Right lobe of liver (tissue), 4 donors: ENCODE measurements around the gene SLC16A12.

Experiments used
- POLR2A ChIP-seq: fragments of 450-650 bp; IDR thresholded peaks from one replicate; pipeline ENCODE4 v1.6.1; 2017; ENCODE audit warnings: antibody characterized with exemption, mild to moderate bottlenecking
- TF ChIP-seq, protein P1 (sequence below), 4 donors: fragments of 200-600 bp in 3 of 4; fragments of 450-650 bp in 1 of 4; IDR thresholded peaks; one replicate each; pipeline versions ENCODE4 v1.5.1 to v1.8.0; 2016 to 2022; ENCODE audit warnings: antibody characterized with exemption in 4 of 4, mild to moderate bottlenecking in 2 of 4
- donor health status: DM: no; HTN: no; CAD: no.
- donor health status: DM: no; HTN: no; CAD: no.
- donor health status: DM: no; HTN: yes; CAD: no.

DNA sequence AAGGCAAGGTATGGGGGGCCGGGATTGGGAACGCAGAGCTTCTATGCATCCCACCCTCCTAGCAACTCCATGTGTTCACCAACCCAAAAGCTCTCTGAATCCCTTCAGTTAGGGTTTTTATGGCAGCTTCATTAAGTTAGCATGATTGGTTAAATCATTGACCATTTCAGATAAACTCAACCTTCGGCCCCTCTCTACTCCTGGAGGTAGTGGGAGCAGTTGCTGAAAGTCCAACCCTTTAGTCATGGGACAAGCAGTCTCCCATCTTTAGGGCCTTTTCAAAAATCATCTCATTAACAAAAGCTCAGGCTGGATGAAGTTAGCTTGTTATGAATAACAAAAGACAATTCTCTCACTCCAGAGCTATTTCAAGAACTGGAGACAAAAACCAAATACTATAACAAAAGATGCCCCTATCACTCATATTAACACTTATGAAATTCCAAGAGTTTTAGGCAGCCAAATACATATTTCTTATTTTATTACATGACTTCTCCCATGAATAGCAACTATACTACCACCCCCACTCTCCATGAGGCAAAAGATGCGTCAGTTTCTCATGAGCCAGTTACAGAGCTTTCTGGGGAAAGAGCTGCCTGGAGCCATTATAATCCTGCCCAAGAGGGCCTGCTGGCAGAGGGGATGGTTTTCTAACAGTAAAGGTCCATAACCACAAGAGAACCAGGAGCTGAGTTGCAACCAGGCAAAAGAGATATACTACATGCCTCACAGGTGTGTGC is 44.6 kb downstream of the SLC16A12 start:
- TF ChIP-seq, protein P1, sequence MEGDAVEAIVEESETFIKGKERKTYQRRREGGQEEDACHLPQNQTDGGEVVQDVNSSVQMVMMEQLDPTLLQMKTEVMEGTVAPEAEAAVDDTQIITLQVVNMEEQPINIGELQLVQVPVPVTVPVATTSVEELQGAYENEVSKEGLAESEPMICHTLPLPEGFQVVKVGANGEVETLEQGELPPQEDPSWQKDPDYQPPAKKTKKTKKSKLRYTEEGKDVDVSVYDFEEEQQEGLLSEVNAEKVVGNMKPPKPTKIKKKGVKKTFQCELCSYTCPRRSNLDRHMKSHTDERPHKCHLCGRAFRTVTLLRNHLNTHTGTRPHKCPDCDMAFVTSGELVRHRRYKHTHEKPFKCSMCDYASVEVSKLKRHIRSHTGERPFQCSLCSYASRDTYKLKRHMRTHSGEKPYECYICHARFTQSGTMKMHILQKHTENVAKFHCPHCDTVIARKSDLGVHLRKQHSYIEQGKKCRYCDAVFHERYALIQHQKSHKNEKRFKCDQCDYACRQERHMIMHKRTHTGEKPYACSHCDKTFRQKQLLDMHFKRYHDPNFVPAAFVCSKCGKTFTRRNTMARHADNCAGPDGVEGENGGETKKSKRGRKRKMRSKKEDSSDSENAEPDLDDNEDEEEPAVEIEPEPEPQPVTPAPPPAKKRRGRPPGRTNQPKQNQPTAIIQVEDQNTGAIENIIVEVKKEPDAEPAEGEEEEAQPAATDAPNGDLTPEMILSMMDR (IDR thresholded peaks at IDR 0.05): no peak
- no peak for TF ChIP-seq POLR2A
